ENCODE results near the gene GJA3.

Gene GJA3

GRCh38 chr13:20128459-20128931 is 32.4 kb downstream of the GJA3 start:
- DNase-seq (ENCODE audit: low read depth) = no peak

GRCh38 chr13:20127562-20128458 is 33.0 kb downstream of the GJA3 start:
- peak; percentile 42 for DNase-seq (ENCODE audit: low read depth)

GRCh38 chr13:20127262-20127561 is 33.6 kb downstream of the GJA3 start:
- DNase-seq (ENCODE audit: low read depth) = no peak

- DNase-seq (ENCODE audit: low read depth) = no peak
Measured at GRCh38 chr13:20126541-20127261, 34.2 kb downstream of the GJA3 start.

- DNase-seq (ENCODE audit: low read depth) = no peak
Measured at GRCh38 chr13:20125783-20126165, 35.1 kb downstream of the GJA3 start.

- DNase-seq (ENCODE audit: low read depth) = peak; percentile 60
Measured at GRCh38 chr13:20125129-20125782, 35.6 kb downstream of the GJA3 start.

GRCh38 chr13:20124303-20124702 is 36.5 kb downstream of the GJA3 start:
- DNase-seq (ENCODE audit: low read depth) = peak; percentile 11

- DNase-seq (ENCODE audit: low read depth) = no peak
Measured at GRCh38 chr13:20121159-20121525, 39.7 kb downstream of the GJA3 start.

- no peak for DNase-seq (ENCODE audit: low read depth)
Measured at GRCh38 chr13:20119960-20120359, 40.9 kb downstream of the GJA3 start.

GRCh38 chr13:20118268-20119140 is 42.3 kb downstream of the GJA3 start:
- DNase-seq (ENCODE audit: low read depth) = peak; percentile 16

GRCh38 chr13:20116213-20116612 is 44.6 kb downstream of the GJA3 start:
- DNase-seq (ENCODE audit: low read depth) = no peak

- DNase-seq (ENCODE audit: low read depth) = no peak
Measured at GRCh38 chr13:20114066-20114610, 46.7 kb downstream of the GJA3 start.

GRCh38 chr13:20109037-20109436 is 51.8 kb downstream of the GJA3 start:
- no peak for DNase-seq (ENCODE audit: low read depth)

GRCh38 chr13:20106742-20107141 is 54.1 kb downstream of the GJA3 start:
- no peak for DNase-seq (ENCODE audit: low read depth)

GRCh38 chr13:20105161-20105689 is 55.6 kb downstream of the GJA3 start:
- DNase-seq (ENCODE audit: low read depth) = no peak

GRCh38 chr13:20102525-20103180 is 58.2 kb downstream of the GJA3 start:
- DNase-seq (ENCODE audit: low read depth) = no peak

GRCh38 chr13:20101467-20102316 is 59.2 kb downstream of the GJA3 start:
- no peak for DNase-seq (ENCODE audit: low read depth)

GRCh38 chr13:20099319-20099718 is 61.5 kb downstream of the GJA3 start:
- no peak for DNase-seq (ENCODE audit: low read depth)

- DNase-seq (ENCODE audit: low read depth) = no peak
Measured at GRCh38 chr13:20093951-20094350, 66.9 kb downstream of the GJA3 start.

- DNase-seq (ENCODE audit: low read depth) = no peak
Measured at GRCh38 chr13:20090349-20090748, 70.5 kb downstream of the GJA3 start.
